PC-3 (cell line): ENCODE data around the gene TRAF3IP3.

ENCODE experiments used
- EZH2 ChIP-seq: fragments of 300-600 bp; sonication (generic); IDR thresholded peaks from one replicate; pipeline ENCODE4 v1.6.1; 2017; ENCODE audit warnings: antibody characterized with exemption, mild to moderate bottlenecking, low read length; ENCODE audit not compliant: unreplicated experiment
- EZH2phosphoT487 ChIP-seq: fragments of 300-600 bp; sonication (generic); IDR thresholded peaks from 2 replicates; pipeline ENCODE4 v1.6.1; 2018; ENCODE audit warnings: mild to moderate bottlenecking, antibody characterized with exemption, low read length, borderline replicate concordance
- TF ChIP-seq, protein P1 (sequence below): fragments of 300-600 bp; sonication (generic); conservative IDR thresholded peaks from 2 replicates; pipeline ENCODE4 v1.5.1; 2017; ENCODE audit warnings: antibody characterized with exemption, low read depth, mild to moderate bottlenecking, low read length

- TF ChIP-seq, protein P1, sequence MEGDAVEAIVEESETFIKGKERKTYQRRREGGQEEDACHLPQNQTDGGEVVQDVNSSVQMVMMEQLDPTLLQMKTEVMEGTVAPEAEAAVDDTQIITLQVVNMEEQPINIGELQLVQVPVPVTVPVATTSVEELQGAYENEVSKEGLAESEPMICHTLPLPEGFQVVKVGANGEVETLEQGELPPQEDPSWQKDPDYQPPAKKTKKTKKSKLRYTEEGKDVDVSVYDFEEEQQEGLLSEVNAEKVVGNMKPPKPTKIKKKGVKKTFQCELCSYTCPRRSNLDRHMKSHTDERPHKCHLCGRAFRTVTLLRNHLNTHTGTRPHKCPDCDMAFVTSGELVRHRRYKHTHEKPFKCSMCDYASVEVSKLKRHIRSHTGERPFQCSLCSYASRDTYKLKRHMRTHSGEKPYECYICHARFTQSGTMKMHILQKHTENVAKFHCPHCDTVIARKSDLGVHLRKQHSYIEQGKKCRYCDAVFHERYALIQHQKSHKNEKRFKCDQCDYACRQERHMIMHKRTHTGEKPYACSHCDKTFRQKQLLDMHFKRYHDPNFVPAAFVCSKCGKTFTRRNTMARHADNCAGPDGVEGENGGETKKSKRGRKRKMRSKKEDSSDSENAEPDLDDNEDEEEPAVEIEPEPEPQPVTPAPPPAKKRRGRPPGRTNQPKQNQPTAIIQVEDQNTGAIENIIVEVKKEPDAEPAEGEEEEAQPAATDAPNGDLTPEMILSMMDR: no peak
- no peak for TF ChIP-seq EZH2
- TF ChIP-seq EZH2phosphoT487: no peak
Measured at GRCh38 chr1:209737118-209737505, 18.7 kb upstream of the TRAF3IP3 start.
